ENCODE data around the gene DIP2A. TPM values are rescaled to one million over a fixed set of nuclear protein-coding genes. Genes with fewer than 3 reads are reported as not detected.

The DIP2A gene
- total and polyA plus RNA-seq, 2 of the 13 experiments (the other 11 are each of a cell fraction or from before 2014, with no cell fraction given) = 18.5 to 37.6 TPM

- TF ChIP-seq, protein P1, sequence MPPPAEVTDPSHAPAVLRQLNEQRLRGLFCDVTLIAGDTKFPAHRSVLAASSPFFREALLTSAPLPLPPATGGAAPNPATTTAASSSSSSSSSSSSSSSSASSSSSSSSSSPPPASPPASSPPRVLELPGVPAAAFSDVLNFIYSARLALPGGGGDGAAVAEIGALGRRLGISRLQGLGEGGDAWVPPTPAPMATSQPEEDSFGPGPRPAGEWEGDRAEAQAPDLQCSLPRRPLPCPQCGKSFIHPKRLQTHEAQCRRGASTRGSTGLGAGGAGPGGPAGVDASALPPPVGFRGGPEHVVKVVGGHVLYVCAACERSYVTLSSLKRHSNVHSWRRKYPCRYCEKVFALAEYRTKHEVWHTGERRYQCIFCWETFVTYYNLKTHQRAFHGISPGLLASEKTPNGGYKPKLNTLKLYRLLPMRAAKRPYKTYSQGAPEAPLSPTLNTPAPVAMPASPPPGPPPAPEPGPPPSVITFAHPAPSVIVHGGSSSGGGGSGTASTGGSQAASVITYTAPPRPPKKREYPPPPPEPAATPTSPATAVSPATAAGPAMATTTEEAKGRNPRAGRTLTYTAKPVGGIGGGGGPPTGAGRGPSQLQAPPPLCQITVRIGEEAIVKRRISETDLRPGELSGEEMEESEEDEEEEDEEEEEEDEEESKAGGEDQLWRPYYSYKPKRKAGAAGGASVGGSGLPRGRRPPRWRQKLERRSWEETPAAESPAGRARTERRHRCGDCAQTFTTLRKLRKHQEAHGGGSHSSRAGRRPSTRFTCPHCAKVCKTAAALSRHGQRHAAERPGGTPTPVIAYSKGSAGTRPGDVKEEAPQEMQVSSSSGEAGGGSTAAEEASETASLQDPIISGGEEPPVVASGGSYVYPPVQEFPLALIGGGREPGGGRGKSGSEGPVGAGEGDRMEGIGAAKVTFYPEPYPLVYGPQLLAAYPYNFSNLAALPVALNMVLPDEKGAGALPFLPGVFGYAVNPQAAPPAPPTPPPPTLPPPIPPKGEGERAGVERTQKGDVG (CRISPR knock-in tag; IDR thresholded peaks at IDR 0.05; ENCODE audit: borderline replicate concordance) = no peak
- TF ChIP-seq ZNF737 (CRISPR knock-in tag; IDR thresholded peaks at IDR 0.05; ENCODE audit: borderline replicate concordance) (no peak), RCOR2 (CRISPR knock-in tag; IDR thresholded peaks at IDR 0.05) (peak; percentile 62; the same call in 1 of the 2 replicates), HNRNPK (IDR thresholded peaks at IDR 0.05; ENCODE audit: low read depth, low read length, poor library complexity, severe bottlenecking) (no peak), MIER3 (CRISPR knock-in tag; IDR thresholded peaks at IDR 0.05; ENCODE audit: borderline replicate concordance) (peak; percentile 50; the same call in 1 of the 2 replicates), MXI1 (IDR thresholded peaks at IDR 0.05; ENCODE audit: borderline replicate concordance, low read depth, low read length) (peak; percentile 87; the same call in 1 of the 3 replicates), ZIK1 (CRISPR knock-in tag; IDR thresholded peaks at IDR 0.05; ENCODE audit: borderline replicate concordance, low read depth) (no peak), ZNF10 (CRISPR knock-in tag; IDR thresholded peaks at IDR 0.05; ENCODE audit: borderline replicate concordance, low read depth) (no peak), KDM1A (CRISPR knock-in tag; IDR thresholded peaks at IDR 0.05) (peak; percentile 68; the same call in 1 of the 2 replicates), ZBTB49 (CRISPR knock-in tag; IDR thresholded peaks at IDR 0.05; ENCODE audit: borderline replicate concordance) (no peak), ZNF326 (CRISPR knock-in tag; IDR thresholded peaks at IDR 0.05; ENCODE audit: borderline replicate concordance) (no peak), SMARCC2 (IDR thresholded peaks at IDR 0.05) (no peak), DNMT3B (CRISPR knock-in tag; conservative IDR thresholded peaks at IDR 0.05) (no peak), NFE2 (CRISPR knock-in tag; IDR thresholded peaks at IDR 0.05) (no peak), ZNF546 (CRISPR knock-in tag; conservative IDR thresholded peaks at IDR 0.05) (no peak), SIN3A (IDR thresholded peaks at IDR 0.05; ENCODE audit: borderline replicate concordance, low read depth, low read length) (no peak), HNF4A (CRISPR knock-in tag; IDR thresholded peaks at IDR 0.05) (peak; percentile 36; the same call in 1 of the 2 replicates), HNRNPH1 (optimal IDR thresholded peaks at IDR 0.05; ENCODE audit: low read depth, low read length) (no peak), SSRP1 (CRISPR knock-in tag; IDR thresholded peaks at IDR 0.05) (no peak), ZNF333 (CRISPR knock-in tag; IDR thresholded peaks at IDR 0.05; ENCODE audit: borderline replicate concordance) (no peak)
- TF ChIP-seq, protein P2, sequence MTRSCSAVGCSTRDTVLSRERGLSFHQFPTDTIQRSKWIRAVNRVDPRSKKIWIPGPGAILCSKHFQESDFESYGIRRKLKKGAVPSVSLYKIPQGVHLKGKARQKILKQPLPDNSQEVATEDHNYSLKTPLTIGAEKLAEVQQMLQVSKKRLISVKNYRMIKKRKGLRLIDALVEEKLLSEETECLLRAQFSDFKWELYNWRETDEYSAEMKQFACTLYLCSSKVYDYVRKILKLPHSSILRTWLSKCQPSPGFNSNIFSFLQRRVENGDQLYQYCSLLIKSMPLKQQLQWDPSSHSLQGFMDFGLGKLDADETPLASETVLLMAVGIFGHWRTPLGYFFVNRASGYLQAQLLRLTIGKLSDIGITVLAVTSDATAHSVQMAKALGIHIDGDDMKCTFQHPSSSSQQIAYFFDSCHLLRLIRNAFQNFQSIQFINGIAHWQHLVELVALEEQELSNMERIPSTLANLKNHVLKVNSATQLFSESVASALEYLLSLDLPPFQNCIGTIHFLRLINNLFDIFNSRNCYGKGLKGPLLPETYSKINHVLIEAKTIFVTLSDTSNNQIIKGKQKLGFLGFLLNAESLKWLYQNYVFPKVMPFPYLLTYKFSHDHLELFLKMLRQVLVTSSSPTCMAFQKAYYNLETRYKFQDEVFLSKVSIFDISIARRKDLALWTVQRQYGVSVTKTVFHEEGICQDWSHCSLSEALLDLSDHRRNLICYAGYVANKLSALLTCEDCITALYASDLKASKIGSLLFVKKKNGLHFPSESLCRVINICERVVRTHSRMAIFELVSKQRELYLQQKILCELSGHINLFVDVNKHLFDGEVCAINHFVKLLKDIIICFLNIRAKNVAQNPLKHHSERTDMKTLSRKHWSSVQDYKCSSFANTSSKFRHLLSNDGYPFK (CRISPR knock-in tag; IDR thresholded peaks at IDR 0.05; ENCODE audit: borderline replicate concordance) = no peak
These were observed 140.2 kb downstream of the DIP2A start (continued) for GRCh38 chr21:46598581-46599572.

All from HepG2 (cell line).